T-helper 17 cell (primary cell): Measurements from ENCODE around the gene AURKAIP1. TPM values are rescaled to one million over a fixed set of nuclear protein-coding genes. Genes with fewer than 3 reads are reported as not detected.
"Not testable (repeated sequence)": the region's sequence is repeated elsewhere in the genome, so short reads cannot be mapped to it uniquely, and the experiment has no call there.

Source experiments
- ATAC-seq: fragments of 150-1000 bp; cut with Tn5 transposase; 2 replicates; pipeline ENCODE4 v1.10.0; 2021; ENCODE audit warnings: mild to moderate bottlenecking, moderate library complexity
- DNase-seq, 3 donors: peaks; one replicate each; pipeline versions ENCODE4 v3.0.0 to v3.0.0-alpha.2; 2020 to 2021
- H3K9me3 ChIP-seq: one replicate; pipeline ENCODE4 v1.7.0; 2013; ENCODE audit warnings: low read length, mild to moderate bottlenecking; ENCODE audit not compliant: control insufficient read depth, poor library complexity, severe bottlenecking
- H3K27ac Mint-ChIP-seq: one replicate; pipeline ENCODE4 v1.8.0; 2022; ENCODE audit warnings: mild to moderate bottlenecking, moderate library complexity, mixed read lengths
- H3K27me3 Mint-ChIP-seq: one replicate; pipeline ENCODE4 v1.8.0; 2022; ENCODE audit warnings: mixed read lengths
- H3K36me3 Mint-ChIP-seq: one replicate; pipeline ENCODE4 v1.8.0; 2022; ENCODE audit warnings: low read depth, mixed read lengths
- H3K4me1 Mint-ChIP-seq: one replicate; pipeline ENCODE4 v1.8.0; 2022; ENCODE audit warnings: mild to moderate bottlenecking, mixed read lengths
- H3K4me3 Mint-ChIP-seq: one replicate; pipeline ENCODE4 v1.8.0; 2022; ENCODE audit warnings: mild to moderate bottlenecking, moderate library complexity, mixed read lengths
- total RNA-seq, 4 donors: library from RNA in 2 of 4; stranded (reverse) in 2 of 4; gene quantifications; one replicate each; pipeline ENCODE4 v1.2.3 and lab custom pipeline; 2022 to 2026

The AURKAIP1 gene
- total RNA-seq, 2 donors from 2014 or later: 58.3 to 62.6 TPM

GRCh38 chr1:1371364-1371745, 3.7 kb downstream of the AURKAIP1 start:
- Mint-ChIP-seq H3K27me3 (no peaks in the 10 kb centered on the region), H3K36me3 (peaks cover 2% of the 10 kb centered on the region), H3K4me3 (no peak overlapping the region), H3K4me1 (peaks cover 11% of the 10 kb centered on the region), H3K27ac (no peak overlapping the region)
- ATAC-seq (peak; percentile 78), DNase-seq (peak; percentile 58 to 79 (median 79))
- peaks cover 4% of the 10 kb centered on the region for H3K9me3 ChIP-seq

- peaks cover 2% of the 10 kb centered on the region for H3K36me3 Mint-ChIP-seq
- no peak overlapping the region for H3K27ac Mint-ChIP-seq
- no peak for ATAC-seq
- H3K27me3 Mint-ChIP-seq: no peaks in the 10 kb centered on the region
- H3K4me1 Mint-ChIP-seq: peaks cover 11% of the 10 kb centered on the region
- DNase-seq: no peak
- H3K9me3 ChIP-seq: peaks cover 4% of the 10 kb centered on the region
- no peak overlapping the region for H3K4me3 Mint-ChIP-seq
Observed at GRCh38 chr1:1370771-1371300, 4.2 kb downstream of the AURKAIP1 start.

GRCh38 chr1:1370094-1370493, 4.9 kb downstream of the AURKAIP1 start:
- H3K4me1 Mint-ChIP-seq, H3K27me3 Mint-ChIP-seq, H3K27ac Mint-ChIP-seq, DNase-seq, H3K9me3 ChIP-seq, H3K4me3 Mint-ChIP-seq, ATAC-seq, H3K36me3 Mint-ChIP-seq: not testable (repeated sequence)

- Mint-ChIP-seq H3K4me3 (no peak overlapping the region), H3K36me3 (no peaks in the 10 kb centered on the region), H3K27me3 (no peaks in the 10 kb centered on the region), H3K4me1 (no peaks in the 10 kb centered on the region), H3K27ac (no peak overlapping the region)
- peaks cover 4% of the 10 kb centered on the region for H3K9me3 ChIP-seq
- ATAC-seq (no peak), DNase-seq (no peak)
Observed at GRCh38 chr1:1367315-1367714, 7.7 kb downstream of the AURKAIP1 start.

- no peak for DNase-seq
- H3K9me3 ChIP-seq: peaks cover 4% of the 10 kb centered on the region
- Mint-ChIP-seq H3K27ac (no peak overlapping the region), H3K4me1 (no peaks in the 10 kb centered on the region), H3K36me3 (no peaks in the 10 kb centered on the region), H3K4me3 (no peak overlapping the region), H3K27me3 (no peaks in the 10 kb centered on the region)
- ATAC-seq: no peak
Observed at GRCh38 chr1:1366699-1367066, 8.3 kb downstream of the AURKAIP1 start.

GRCh38 chr1:1365875-1366698, 8.9 kb downstream of the AURKAIP1 start:
- DNase-seq (no peak), ATAC-seq (no peak)
- H3K36me3 Mint-ChIP-seq: no peaks in the 10 kb centered on the region
- H3K4me1 Mint-ChIP-seq: no peaks in the 10 kb centered on the region
- H3K4me3 Mint-ChIP-seq: no peak overlapping the region
- H3K27me3 Mint-ChIP-seq: no peaks in the 10 kb centered on the region
- H3K27ac Mint-ChIP-seq: no peak overlapping the region
- peaks cover 4% of the 10 kb centered on the region for H3K9me3 ChIP-seq

- no peak for DNase-seq
- H3K9me3 ChIP-seq: peaks cover 4% of the 10 kb centered on the region
- no peaks in the 10 kb centered on the region for H3K27me3 Mint-ChIP-seq
- no peak overlapping the region for H3K27ac Mint-ChIP-seq
- H3K36me3 Mint-ChIP-seq: no peaks in the 10 kb centered on the region
- peaks cover 2% of the 10 kb centered on the region for H3K4me1 Mint-ChIP-seq
- no peak for ATAC-seq
- no peak overlapping the region for H3K4me3 Mint-ChIP-seq
Observed at GRCh38 chr1:1364266-1364665, 10.7 kb downstream of the AURKAIP1 start.

- H3K27ac Mint-ChIP-seq: no peak overlapping the region
- H3K36me3 Mint-ChIP-seq: no peaks in the 10 kb centered on the region
- no peaks in the 10 kb centered on the region for H3K27me3 Mint-ChIP-seq
- ATAC-seq (no peak), DNase-seq (no peak)
- H3K4me1 Mint-ChIP-seq: peaks cover 8% of the 10 kb centered on the region
- no peaks in the 10 kb centered on the region for H3K9me3 ChIP-seq
- no peak overlapping the region for H3K4me3 Mint-ChIP-seq
Observed at GRCh38 chr1:1361982-1362423, 13.0 kb downstream of the AURKAIP1 start.

- no peaks in the 10 kb centered on the region for H3K27me3 Mint-ChIP-seq
- no peaks in the 10 kb centered on the region for H3K9me3 ChIP-seq
- no peaks in the 10 kb centered on the region for H3K36me3 Mint-ChIP-seq
- DNase-seq (no peak), ATAC-seq (no peak)
- H3K27ac Mint-ChIP-seq: no peak overlapping the region
- no peak overlapping the region for H3K4me3 Mint-ChIP-seq
- H3K4me1 Mint-ChIP-seq: peaks cover 8% of the 10 kb centered on the region
Observed at GRCh38 chr1:1361233-1361981, 13.6 kb downstream of the AURKAIP1 start.

GRCh38 chr1:1360506-1361169, 14.4 kb downstream of the AURKAIP1 start:
- no peak for DNase-seq
- Mint-ChIP-seq H3K4me3 (no peak overlapping the region), H3K27ac (no peak overlapping the region), H3K36me3 (no peaks in the 10 kb centered on the region), H3K4me1 (peaks cover 8% of the 10 kb centered on the region), H3K27me3 (no peaks in the 10 kb centered on the region)
- H3K9me3 ChIP-seq: no peaks in the 10 kb centered on the region
- no peak for ATAC-seq

GRCh38 chr1:1359664-1360468, 15.1 kb downstream of the AURKAIP1 start:
- Mint-ChIP-seq H3K4me3 (no peak overlapping the region), H3K4me1 (peaks cover 8% of the 10 kb centered on the region), H3K36me3 (no peaks in the 10 kb centered on the region), H3K27me3 (no peaks in the 10 kb centered on the region), H3K27ac (no peak overlapping the region)
- H3K9me3 ChIP-seq: no peaks in the 10 kb centered on the region
- no peak for ATAC-seq
- no peak for DNase-seq

- H3K9me3 ChIP-seq: no peaks in the 10 kb centered on the region
- H3K4me1 Mint-ChIP-seq: peaks cover 9% of the 10 kb centered on the region
- ATAC-seq: peak; percentile 77
- H3K36me3 Mint-ChIP-seq: no peaks in the 10 kb centered on the region
- H3K4me3 Mint-ChIP-seq: peak overlapping the region; percentile 63
- no peak overlapping the region for H3K27ac Mint-ChIP-seq
- no peaks in the 10 kb centered on the region for H3K27me3 Mint-ChIP-seq
- peak in 1 of 3 donors; percentile 7 for DNase-seq
Observed at GRCh38 chr1:1359308-1359663, 15.7 kb downstream of the AURKAIP1 start.
